Amniotic epithelial cell (primary cell): Measurements from ENCODE around the gene GATAD1.

ENCODE experiments used
- DNase-seq: peaks from one replicate; pipeline ENCODE4 v3.0.0-alpha.2; 2010; ENCODE audit warnings: low read depth

GATAD1 gene

DNA sequence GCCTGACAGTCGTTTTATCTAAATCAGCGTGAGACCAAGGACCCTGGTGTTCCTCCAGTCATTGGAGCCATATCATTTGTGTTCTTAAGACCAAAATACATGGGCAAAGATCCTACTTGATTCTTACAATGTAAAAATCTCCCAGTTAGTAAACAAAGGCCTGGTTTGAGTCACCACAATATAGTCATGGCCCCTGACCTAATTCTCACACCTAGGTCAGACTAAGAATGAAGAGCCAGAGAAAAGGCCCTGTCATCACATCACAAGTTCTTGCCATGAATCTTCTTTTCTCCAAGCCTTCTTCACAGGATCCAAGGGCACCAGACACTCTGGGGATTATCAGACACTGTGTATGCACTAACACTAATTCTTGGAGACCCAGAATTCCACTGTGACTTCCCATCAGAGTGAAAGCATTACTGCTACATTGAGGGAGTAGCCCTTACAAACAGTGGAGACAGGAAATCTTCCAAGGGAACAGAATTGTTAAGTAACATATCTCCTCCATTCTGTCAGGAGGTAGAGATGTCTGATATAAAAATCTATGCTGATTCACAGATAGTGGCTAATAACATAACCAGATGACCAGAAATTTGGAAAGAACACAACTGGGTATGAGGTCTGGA lies 38.1 kb downstream of the GATAD1 start:
- DNase-seq: peak; percentile 29

DNA sequence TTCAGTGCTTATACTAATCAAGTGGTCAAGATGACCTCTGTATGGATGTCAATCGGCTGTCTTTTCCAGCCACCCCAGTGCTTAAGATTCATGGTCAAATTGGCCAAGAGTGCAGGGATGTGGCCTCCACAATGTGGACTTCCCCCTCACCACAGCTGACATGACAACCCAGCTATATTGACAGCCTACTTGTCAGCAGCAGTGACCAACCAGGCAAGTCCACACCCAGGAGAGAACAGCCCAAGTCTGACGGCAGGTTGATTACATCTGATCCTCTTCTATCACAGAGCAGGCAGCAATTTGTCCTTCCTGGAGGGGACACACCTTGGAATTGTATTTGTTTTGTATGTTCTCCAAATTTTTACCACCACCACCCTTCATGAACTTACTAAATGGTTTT lies 38.7 kb downstream of the GATAD1 start:
- DNase-seq: no peak

- no peak for DNase-seq
Measured at GRCh38 chr7:92487804-92488203, 40.5 kb downstream of the GATAD1 start.

DNA sequence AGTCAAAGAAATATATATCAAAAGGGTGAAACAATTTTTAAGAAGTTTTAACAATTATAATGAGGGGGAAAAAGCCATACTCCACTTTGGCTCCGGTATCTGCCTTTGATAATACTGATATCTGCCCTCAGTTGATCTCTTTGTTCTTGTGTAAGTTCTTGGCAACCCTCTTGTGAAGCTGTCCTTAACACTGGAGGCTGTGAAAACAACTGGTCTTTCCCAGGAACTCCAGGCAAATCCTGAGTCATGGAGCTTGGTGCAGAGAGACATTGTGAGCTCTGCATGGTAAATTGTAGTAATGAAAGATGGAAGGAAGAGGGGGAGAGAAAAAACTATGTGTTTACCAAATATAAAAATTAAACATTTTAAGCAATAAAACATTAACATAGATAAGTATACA lies 42.4 kb downstream of the GATAD1 start:
- peak; percentile 45 for DNase-seq

- peak; percentile 67 for DNase-seq
Measured at GRCh38 chr7:92496876-92497275, 49.6 kb downstream of the GATAD1 start.

DNA sequence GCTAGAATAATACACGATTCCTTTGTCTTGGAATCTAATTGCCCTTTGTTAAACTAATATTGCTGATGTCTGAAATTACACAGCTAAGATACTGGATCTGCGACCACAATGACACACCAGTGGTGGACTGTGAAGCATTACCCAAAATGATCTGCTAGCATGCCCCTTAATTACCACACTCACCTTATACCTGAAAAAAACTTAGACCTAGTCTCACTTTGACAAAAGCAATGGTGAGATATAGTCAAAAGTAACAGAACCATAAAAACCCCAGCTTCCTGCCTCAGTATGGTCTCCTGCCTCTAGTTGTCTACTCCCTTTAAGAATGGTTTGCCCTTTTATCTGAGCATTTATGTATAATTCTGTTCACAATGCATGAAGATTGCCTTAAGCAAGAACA lies 51.3 kb downstream of the GATAD1 start:
- no peak for DNase-seq

- DNase-seq: no peak
Measured at GRCh38 chr7:92503767-92504166, 56.5 kb downstream of the GATAD1 start.

GRCh38 chr7:92504563-92504962 lies 57.3 kb downstream of the GATAD1 start:
- no peak for DNase-seq

GRCh38 chr7:92506363-92506762 lies 59.1 kb downstream of the GATAD1 start:
- no peak for DNase-seq

DNA sequence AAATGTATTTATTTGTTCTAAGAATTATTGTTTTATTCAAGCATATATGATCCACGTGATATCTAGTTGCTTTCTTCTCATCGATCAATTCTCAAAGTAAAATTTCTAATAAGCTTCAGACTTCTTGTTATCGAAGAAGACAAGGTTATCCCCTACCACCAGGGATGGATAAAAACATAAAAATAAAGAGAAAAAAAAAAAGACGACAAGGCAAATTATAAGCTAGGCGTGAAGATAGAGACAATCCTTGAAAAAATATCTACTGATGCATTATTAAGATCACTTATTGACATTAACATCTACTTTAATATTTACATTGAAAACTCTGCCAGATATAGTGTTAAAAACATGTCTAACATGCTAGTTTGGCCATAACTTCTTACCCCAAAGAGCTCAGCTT lies 61.7 kb downstream of the GATAD1 start:
- no peak for DNase-seq
